Activated CD4-positive, alpha-beta T cell treated with anti-CD3 and anti-CD28 coated beads, Interleukin-2, amount 50 U/mL, for 24 hours (primary cell): ENCODE measurements around the gene CEMIP.

Experiments
- DNase-seq, 2 donors: peaks; one replicate each; pipeline ENCODE4 v3.0.0-alpha.2; 2020; ENCODE audit warnings: low read depth in 1 of 2, low spot score in 1 of 2

The CEMIP gene

DNA sequence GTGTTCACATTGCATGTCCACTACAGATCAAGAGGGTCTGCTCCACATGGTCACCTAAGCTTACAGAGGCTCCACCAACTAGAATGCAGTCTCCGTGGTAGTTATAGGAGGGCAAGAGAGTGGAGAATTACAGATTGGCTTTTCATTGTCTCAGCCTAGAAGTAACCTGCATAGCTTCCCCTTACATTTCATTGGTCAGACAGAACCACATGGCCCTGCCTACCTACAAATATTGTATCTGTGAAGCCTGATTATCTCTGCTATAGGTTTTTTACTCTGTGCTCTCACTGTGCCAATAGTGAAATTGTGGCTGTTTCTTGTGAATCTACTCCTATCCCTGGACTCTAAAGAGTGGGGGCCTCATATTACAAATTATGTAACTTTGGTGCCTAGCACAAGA is 219.1 kb downstream of the CEMIP start:
- no peak for DNase-seq

DNA sequence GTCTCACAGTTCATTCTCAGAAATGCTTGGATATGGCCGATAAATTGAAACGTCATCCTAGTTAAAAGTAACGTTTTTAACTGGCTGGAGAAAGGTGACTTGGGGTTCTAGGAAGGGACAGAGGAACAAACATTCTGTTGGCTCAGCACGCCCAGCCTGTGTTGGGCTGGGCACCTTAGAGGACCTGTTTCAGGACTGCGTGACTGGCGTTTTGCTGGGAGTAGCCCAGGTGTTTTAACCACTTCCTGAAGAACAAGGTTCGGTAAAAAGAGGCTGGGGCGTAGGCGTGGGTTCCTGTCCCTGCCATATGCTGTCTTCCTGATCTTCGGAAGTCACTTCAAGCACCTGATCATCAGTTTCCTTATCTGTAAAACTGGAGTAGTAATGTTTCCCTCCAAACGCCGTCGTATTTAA is 220.5 kb downstream of the CEMIP start:
- DNase-seq = peak; percentile 26 to 44

DNA sequence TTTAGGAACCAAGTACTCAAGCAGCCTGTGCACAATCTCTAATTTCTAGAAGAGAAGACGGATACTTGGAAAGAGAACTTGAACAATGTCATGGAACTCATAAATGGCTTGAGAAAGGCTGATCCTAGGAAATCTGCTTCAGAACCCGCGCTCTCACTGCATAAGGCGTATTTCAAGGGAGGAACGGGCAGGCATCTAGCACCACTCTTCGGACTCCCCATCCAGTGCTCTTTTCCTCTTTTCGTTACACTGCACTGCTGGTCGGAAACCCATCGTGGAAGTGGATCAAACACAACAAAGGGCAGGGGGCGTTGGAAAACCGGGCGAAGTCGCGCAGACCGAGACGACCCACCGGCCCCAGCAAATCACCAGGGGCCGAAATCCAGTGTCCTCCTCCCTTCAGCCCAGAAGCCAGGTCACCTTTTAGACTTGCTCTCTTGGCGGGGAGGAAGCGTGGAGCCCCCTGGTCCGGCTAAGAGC is 221.0 kb downstream of the CEMIP start:
- DNase-seq = no peak

DNA sequence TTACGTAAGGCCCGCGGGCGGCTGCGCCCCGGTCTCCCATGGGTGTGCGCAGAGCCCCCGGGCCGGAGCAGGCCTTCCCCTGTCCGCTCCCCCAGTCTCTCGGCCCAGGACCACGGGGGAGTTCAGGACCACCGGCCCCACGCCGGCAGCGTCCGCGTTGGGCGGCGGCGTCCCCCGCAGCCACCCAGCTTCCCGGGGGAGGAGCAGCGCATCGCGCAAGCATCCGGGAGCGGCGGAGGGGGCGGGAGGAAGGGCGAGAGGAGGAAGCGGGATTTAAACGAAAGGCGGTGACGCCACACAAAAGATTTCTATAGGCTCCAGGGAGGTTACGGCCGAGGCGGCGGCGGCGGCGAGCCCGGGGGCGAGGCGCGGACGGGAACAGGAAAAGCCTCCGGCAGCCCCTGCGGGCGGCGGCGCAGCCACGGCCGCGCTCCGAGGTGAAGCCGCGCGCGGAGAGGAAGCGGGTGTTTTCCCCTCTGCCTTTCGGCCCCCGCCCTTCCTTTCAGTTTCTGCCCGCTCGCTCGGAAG is 221.5 kb downstream of the CEMIP start, which contains the start of gene TLNRD1:
Gene TLNRD1, plus strand, starts transcription at position 300 of the 528 bp plus-strand sequence. CDS start 1,349 bp downstream, outside the sequence.
- peak; percentile 67 to 75 for DNase-seq
